GM21526 (cell line): ENCODE measurements around the gene DLG5.

Source experiments
- ATAC-seq: cut with Tn5 transposase; IDR thresholded peaks from one replicate; pipeline ENCODE4 v1.9.1; 2021; ENCODE audit warnings: moderate library complexity; ENCODE audit not compliant: unreplicated experiment, low FRiP score

Gene DLG5

GRCh38 chr10:77824908-77825307 lies 101.6 kb downstream of the DLG5 start:
- ATAC-seq: no peak

GRCh38 chr10:77823811-77824542 lies 102.6 kb downstream of the DLG5 start:
- ATAC-seq: no peak

- no peak for ATAC-seq
These were observed 105.0 kb downstream of the DLG5 start for GRCh38 chr10:77821551-77821950.

GRCh38 chr10:77821036-77821435 lies 105.5 kb downstream of the DLG5 start:
- ATAC-seq: no peak

GRCh38 chr10:77820349-77820748 lies 106.2 kb downstream of the DLG5 start:
- ATAC-seq: no peak

- no peak for ATAC-seq
These were observed 107.1 kb downstream of the DLG5 start for GRCh38 chr10:77819210-77820112.

- ATAC-seq: no peak
These were observed 108.2 kb downstream of the DLG5 start for GRCh38 chr10:77818378-77818777.

GRCh38 chr10:77817541-77817940 lies 109.0 kb downstream of the DLG5 start:
- ATAC-seq: no peak

GRCh38 chr10:77816311-77816710 lies 110.2 kb downstream of the DLG5 start:
- no peak for ATAC-seq

- ATAC-seq: no peak
These were observed 113.8 kb downstream of the DLG5 start for GRCh38 chr10:77812741-77813140.

GRCh38 chr10:77811831-77812430 lies 114.6 kb downstream of the DLG5 start:
- ATAC-seq: no peak

- no peak for ATAC-seq
These were observed 115.9 kb downstream of the DLG5 start for GRCh38 chr10:77810446-77811335.

- no peak for ATAC-seq
These were observed 117.2 kb downstream of the DLG5 start for GRCh38 chr10:77809336-77809735.

- no peak for ATAC-seq
These were observed 118.8 kb downstream of the DLG5 start for GRCh38 chr10:77807706-77808105.

- no peak for ATAC-seq
These were observed 119.9 kb downstream of the DLG5 start for GRCh38 chr10:77806511-77807157.

- ATAC-seq: no peak
These were observed 120.9 kb downstream of the DLG5 start for GRCh38 chr10:77805676-77806075.

GRCh38 chr10:77804371-77804770 lies 122.2 kb downstream of the DLG5 start:
- no peak for ATAC-seq

GRCh38 chr10:77801474-77802161 lies 124.9 kb downstream of the DLG5 start:
- peak; percentile 58 for ATAC-seq

GRCh38 chr10:77800738-77801266 lies 125.8 kb downstream of the DLG5 start:
- ATAC-seq: no peak
